BJ (cell line): Measurements from ENCODE around the gene COQ2. TPM values are rescaled to one million over a fixed set of nuclear protein-coding genes. Genes with fewer than 3 reads are reported as not detected.
A peak's percentile ranks its signal among the peaks of the same experiment; 100 is the strongest.
"Not testable (repeated sequence)": the region's sequence is repeated elsewhere in the genome, so short reads cannot be mapped to it uniquely, and the experiment has no call there.

Experiments
- CTCF ChIA-PET: fragments of 350-600 bp; formaldehyde crosslinking; extraction: SDS; loops from one replicate; lab custom pipeline; 2021; ENCODE audit warnings: antibody characterized with exemption, inconsistent platforms; lab: Yijun Ruan, JAX
- POLR2A ChIA-PET: fragments of 300-600 bp; sonication (Branson Sonifier 250); formaldehyde crosslinking; extraction: SDS; loops from one replicate; lab custom pipeline; 2021; ENCODE audit warnings: antibody characterized with exemption; lab: Charles Lee
- DNase-seq: peaks from one replicate; pipeline ENCODE4 v3.0.0-alpha.2; 2011; ENCODE audit warnings: low read depth
- H3K27me3 ChIP-seq: 2 replicates; pipeline ENCODE4 v1.6.0; 2011; ENCODE audit warnings: low read length; ENCODE audit not compliant: control insufficient read depth, insufficient read depth
- H3K36me3 ChIP-seq: 2 replicates; pipeline ENCODE4 v1.5.1; 2011; ENCODE audit warnings: low read length; ENCODE audit not compliant: control insufficient read depth, insufficient read depth
- H3K4me3 ChIP-seq: 2 replicates; pipeline ENCODE4 v1.5.1; 2011; ENCODE audit warnings: low read depth, mild to moderate bottlenecking, control low read depth, low read length
- CTCF ChIP-seq: IDR thresholded peaks from 2 replicates; pipeline ENCODE4 v1.5.1; 2011; ENCODE audit warnings: low read depth, mild to moderate bottlenecking, control low read depth, inconsistent platforms, low read length, moderate library complexity; ENCODE audit not compliant: insufficient read depth
- polyA plus RNA-seq: library from polyadenylated mRNA; depleted of rRNA; stranded (reverse); fragments of >200 nt; gene quantifications from 2 replicates; pipeline ENCODE4 v1.2.3, GENCODE V29; 2011

COQ2 gene
- polyA plus RNA-seq, 1 experiment, result 14.5 TPM

DNA sequence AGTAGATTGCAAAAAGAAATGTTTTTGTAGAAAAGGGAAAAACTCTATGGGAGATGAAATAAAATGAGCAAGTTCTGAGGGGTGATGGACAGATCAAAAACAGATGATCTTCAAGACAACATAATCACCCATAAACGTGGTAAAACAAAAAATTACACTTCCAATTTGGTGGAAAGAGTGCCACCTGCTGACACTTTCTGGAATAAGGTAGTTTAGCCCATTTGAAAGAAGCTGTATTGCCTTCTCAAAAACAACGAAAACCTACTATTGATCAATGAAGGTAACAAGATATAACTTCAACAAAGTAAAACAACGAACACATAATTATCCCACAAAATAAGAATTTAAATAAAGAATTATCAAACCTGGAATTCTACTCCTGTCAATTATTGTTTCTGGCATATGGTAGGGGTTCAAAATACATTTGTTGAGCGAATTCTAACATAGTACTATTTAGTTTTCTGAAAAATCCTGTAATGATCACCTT, 2.5 kb downstream of the COQ2 start:
- CTCF ChIA-PET, result interaction anchor here (0.6 to 5.1 kb wide), 13 partner anchors 10 to 245 kb away, joined by 3 to 29 read pairs (median 3); no protein-coding TSS in a partner anchor
- Histone ChIP-seq H3K4me3 (no peak overlapping the region), H3K27me3 (no peaks in the 10 kb centered on the region), H3K36me3 (no peaks in the 10 kb centered on the region; the same call in 1 of the 2 replicates)
- peak; percentile 69 for TF ChIP-seq CTCF
- POLR2A ChIA-PET, result no interaction called here
- no peak for DNase-seq

DNA sequence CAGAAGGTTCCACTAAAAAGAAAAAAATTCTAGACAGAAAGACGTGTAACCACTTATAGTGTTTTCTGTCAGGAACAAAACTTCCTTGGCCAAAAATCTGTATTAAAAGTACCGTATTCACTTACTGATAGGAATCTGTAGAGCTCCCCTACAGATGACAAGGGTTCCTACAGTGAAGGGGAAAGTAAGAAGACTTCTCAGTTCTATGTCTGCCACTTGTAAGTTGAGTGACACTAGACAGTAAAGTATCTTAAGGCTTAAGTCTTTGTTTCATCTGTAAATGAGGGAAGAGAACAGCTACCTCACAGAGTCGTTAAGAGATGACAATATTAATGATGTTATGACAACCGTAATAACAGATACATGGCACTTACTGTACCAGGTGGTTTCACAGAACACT, 3.3 kb downstream of the COQ2 start:
- CTCF ChIA-PET, result interaction anchor here (0.9 to 5.1 kb wide), 15 partner anchors 9 to 392 kb away, joined by 3 to 29 read pairs (median 4); partner anchors contain the start of gene COPS4
- POLR2A ChIA-PET, result interaction anchor here (0.5 to 0.7 kb wide), 2 partner anchors 203 to 241 kb away, joined by 5 to 8 read pairs; no protein-coding TSS in a partner anchor
- Histone ChIP-seq H3K27me3 (no peaks in the 10 kb centered on the region), H3K4me3 (no peak overlapping the region), H3K36me3 (no peaks in the 10 kb centered on the region; the same call in 1 of the 2 replicates)
- TF ChIP-seq CTCF, result 0 out of 2 replicates have a peak, but pooled peaks have one; percentile 22
- DNase-seq, result no peak

DNA sequence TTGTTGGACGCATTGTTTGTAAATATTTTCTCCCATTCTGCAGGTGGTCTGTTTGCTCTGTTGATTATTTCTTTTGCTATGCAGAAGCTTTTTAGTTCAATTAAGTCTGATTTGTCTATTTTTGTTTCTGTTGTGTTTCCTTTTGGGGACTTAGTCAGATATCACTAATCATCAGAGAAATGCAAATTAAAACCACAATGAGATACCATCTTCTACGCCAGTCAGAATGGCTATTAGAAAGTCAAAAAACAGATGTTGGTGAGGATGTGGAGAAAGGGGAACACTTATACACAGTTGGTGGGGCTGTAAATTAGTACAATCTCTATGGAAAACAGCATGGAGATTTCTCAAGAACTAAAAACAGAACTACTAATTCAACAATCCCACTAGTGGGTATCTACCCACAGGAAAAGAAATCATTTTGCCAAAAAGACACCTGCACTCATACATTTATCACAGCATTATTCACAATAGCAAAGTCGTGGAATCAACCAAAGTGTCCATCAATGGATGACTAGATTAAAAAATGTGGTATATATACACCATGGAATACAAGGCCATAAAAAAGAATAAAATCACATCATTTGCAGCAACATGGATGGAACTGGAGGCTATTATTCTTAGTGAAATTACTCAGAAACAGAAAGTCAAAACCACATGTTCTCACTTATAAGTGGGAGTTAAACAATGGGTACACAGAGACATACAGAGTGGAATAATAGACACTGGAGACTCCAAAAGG, 8.1 kb downstream of the COQ2 start:
- H3K36me3 ChIP-seq, result no peaks in the 10 kb centered on the region; the same call in 1 of the 2 replicates
- H3K4me3 ChIP-seq, result no peak overlapping the region
- POLR2A ChIA-PET, result no interaction called here
- no peaks in the 10 kb centered on the region for H3K27me3 ChIP-seq
- TF ChIP-seq CTCF, result no peak
- DNase-seq, result no peak
- CTCF ChIA-PET, result no interaction called here

DNA sequence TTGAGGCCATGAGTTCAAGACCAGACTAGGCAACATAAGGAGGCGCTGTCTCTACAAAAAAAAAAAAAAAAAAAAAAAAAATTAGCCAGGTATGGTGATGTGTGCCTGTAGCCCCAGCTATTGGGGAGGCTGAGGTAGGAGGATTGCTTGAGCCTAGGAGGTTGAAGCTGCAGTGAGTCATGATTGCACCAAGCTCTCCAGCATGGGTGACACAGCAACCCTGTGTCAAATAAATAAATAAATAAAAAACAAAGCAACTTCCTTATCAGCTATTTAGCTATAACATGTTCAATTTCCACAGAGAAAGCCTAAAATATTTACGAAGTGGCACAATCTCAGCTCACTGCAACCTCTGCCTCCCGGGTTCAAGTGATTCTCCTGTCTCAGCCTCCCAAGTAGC, 10.7 kb downstream of the COQ2 start:
- CTCF ChIA-PET, result interaction anchor here (1.2 to 1.6 kb wide), 2 partner anchors 10 to 232 kb away, joined by 3 to 6 read pairs; partner anchors contain the start of gene COQ2
- H3K4me3 ChIP-seq, H3K27me3 ChIP-seq, DNase-seq, H3K36me3 ChIP-seq, POLR2A ChIA-PET: not testable (repeated sequence)

- no peak overlapping the region for H3K4me3 ChIP-seq
- H3K36me3 ChIP-seq, result no peaks in the 10 kb centered on the region; the same call in 1 of the 2 replicates
- CTCF ChIA-PET, result interaction anchor here (1.1 to 2.0 kb wide), 4 partner anchors 9 to 231 kb away, joined by 3 to 8 read pairs (median 4); partner anchors contain the start of gene COQ2
- no peaks in the 10 kb centered on the region for H3K27me3 ChIP-seq
- POLR2A ChIA-PET, result no interaction called here
- no peak for DNase-seq
- TF ChIP-seq CTCF, result no peak
Observed at GRCh38 chr4:83272900-83273299, 11.7 kb downstream of the COQ2 start.
